Middle frontal gyrus (tissue), 1 donor: ENCODE measurements around the gene LDLRAD3.
A peak's percentile ranks its signal among the peaks of the same experiment; 100 is the strongest.
"Not testable (repeated sequence)": the region's sequence is repeated elsewhere in the genome, so short reads cannot be mapped to it uniquely, and the experiment has no call there.

Experiments
- DNase-seq: peaks from one replicate; pipeline ENCODE4 v3.0.0-alpha.2; 2015; ENCODE audit warnings: low spot score; ENCODE audit errors: extremely low spot score

Gene LDLRAD3

GRCh38 chr11:35990816-35991215 is 47.0 kb downstream of the LDLRAD3 start:
- no peak for DNase-seq

GRCh38 chr11:35992548-35992947 is 48.7 kb downstream of the LDLRAD3 start:
- no peak for DNase-seq

GRCh38 chr11:35994421-35994820 is 50.6 kb downstream of the LDLRAD3 start:
- no peak for DNase-seq

GRCh38 chr11:35995681-35996271 is 51.9 kb downstream of the LDLRAD3 start:
- no peak for DNase-seq

GRCh38 chr11:35997902-35998520 is 54.1 kb downstream of the LDLRAD3 start:
- DNase-seq, result no peak

- no peak for DNase-seq
Observed at GRCh38 chr11:35998634-35999033, 54.8 kb downstream of the LDLRAD3 start.

- DNase-seq, result no peak
Observed at GRCh38 chr11:36000616-36001190, 56.8 kb downstream of the LDLRAD3 start.

- DNase-seq, result no peak
Observed at GRCh38 chr11:36002196-36002595, 58.3 kb downstream of the LDLRAD3 start.

- DNase-seq, result no peak
Observed at GRCh38 chr11:36002796-36003195, 58.9 kb downstream of the LDLRAD3 start.

- DNase-seq, result no peak
Observed at GRCh38 chr11:36006556-36006955, 62.7 kb downstream of the LDLRAD3 start.

GRCh38 chr11:36007127-36007655 is 63.3 kb downstream of the LDLRAD3 start:
- DNase-seq, result no peak

- DNase-seq, result no peak
Observed at GRCh38 chr11:36008584-36008983, 64.7 kb downstream of the LDLRAD3 start.

GRCh38 chr11:36009473-36009872 is 65.6 kb downstream of the LDLRAD3 start:
- no peak for DNase-seq

- peak; percentile 29 for DNase-seq
Observed at GRCh38 chr11:36010010-36010740, 66.3 kb downstream of the LDLRAD3 start.

- no peak for DNase-seq
Observed at GRCh38 chr11:36011574-36011973, 67.7 kb downstream of the LDLRAD3 start.

- no peak for DNase-seq
Observed at GRCh38 chr11:36012455-36012854, 68.6 kb downstream of the LDLRAD3 start.

- no peak for DNase-seq
Observed at GRCh38 chr11:36012979-36013378, 69.1 kb downstream of the LDLRAD3 start.

GRCh38 chr11:36013446-36013845 is 69.6 kb downstream of the LDLRAD3 start:
- DNase-seq, result not testable (repeated sequence)

- DNase-seq, result no peak
Observed at GRCh38 chr11:36013950-36014897, 70.4 kb downstream of the LDLRAD3 start.

- no peak for DNase-seq
Observed at GRCh38 chr11:36014898-36015665, 71.2 kb downstream of the LDLRAD3 start.
